ENCODE data around the gene CACNA1B. TPM values are rescaled to one million over a fixed set of nuclear protein-coding genes. Genes with fewer than 3 reads are reported as not detected.

CACNA1B gene
- total RNA-seq, 1 donor from 2014 or later, result 84.4 TPM

DNA sequence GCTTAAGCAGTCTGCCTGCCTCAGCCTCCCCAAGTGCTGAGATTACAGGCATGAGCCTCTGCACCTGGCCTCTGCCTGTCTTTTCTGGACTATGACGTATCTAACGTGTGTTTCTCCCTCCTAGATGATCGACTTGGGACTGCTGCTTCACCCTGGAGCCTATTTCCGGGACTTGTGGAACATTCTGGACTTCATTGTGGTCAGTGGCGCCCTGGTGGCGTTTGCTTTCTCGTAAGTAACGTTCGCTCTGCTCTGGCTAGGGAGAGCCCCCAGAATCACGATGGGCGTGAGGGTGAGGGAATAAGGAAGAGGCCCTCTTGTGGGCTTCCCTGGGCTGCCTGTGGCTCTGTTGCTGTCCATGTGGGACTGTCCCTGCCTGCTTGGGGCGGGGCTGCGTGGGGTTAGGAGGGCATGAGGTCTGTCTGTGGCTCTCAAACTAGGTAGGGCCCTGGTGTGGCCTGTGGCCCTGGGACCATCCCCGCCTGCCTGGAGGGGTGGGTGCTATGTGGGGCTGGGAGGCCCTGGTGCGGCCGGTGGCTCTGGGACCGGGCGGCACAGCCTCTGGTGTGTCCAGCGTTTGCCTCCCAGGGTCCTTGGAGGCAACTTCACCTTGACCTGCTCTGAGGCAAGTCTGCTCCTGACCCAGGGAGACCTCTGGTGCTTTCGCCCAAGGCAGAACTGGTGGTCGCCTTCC is 171.7 kb downstream of the CACNA1B start:
- TF ChIP-seq, protein P1, sequence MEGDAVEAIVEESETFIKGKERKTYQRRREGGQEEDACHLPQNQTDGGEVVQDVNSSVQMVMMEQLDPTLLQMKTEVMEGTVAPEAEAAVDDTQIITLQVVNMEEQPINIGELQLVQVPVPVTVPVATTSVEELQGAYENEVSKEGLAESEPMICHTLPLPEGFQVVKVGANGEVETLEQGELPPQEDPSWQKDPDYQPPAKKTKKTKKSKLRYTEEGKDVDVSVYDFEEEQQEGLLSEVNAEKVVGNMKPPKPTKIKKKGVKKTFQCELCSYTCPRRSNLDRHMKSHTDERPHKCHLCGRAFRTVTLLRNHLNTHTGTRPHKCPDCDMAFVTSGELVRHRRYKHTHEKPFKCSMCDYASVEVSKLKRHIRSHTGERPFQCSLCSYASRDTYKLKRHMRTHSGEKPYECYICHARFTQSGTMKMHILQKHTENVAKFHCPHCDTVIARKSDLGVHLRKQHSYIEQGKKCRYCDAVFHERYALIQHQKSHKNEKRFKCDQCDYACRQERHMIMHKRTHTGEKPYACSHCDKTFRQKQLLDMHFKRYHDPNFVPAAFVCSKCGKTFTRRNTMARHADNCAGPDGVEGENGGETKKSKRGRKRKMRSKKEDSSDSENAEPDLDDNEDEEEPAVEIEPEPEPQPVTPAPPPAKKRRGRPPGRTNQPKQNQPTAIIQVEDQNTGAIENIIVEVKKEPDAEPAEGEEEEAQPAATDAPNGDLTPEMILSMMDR (IDR thresholded peaks at IDR 0.05; ENCODE audit: partially characterized antibody, unreplicated experiment), result no peak
- no peak overlapping the region for H3K27ac Mint-ChIP-seq (ENCODE audit: unreplicated experiment)
- peaks cover 4% of the 10 kb centered on the region for H3K36me3 Mint-ChIP-seq (ENCODE audit: unreplicated experiment)
- H3K27me3 Mint-ChIP-seq (ENCODE audit: unreplicated experiment), result peaks cover 18% of the 10 kb centered on the region
- peaks cover 16% of the 10 kb centered on the region for H3K9me3 Mint-ChIP-seq (ENCODE audit: unreplicated experiment)
- no peak overlapping the region for H3K4me3 Mint-ChIP-seq (ENCODE audit: unreplicated experiment)
- DNase-seq, result no peak
- H3K4me1 Mint-ChIP-seq (ENCODE audit: low read depth, unreplicated experiment), result peaks cover 11% of the 10 kb centered on the region

DNA sequence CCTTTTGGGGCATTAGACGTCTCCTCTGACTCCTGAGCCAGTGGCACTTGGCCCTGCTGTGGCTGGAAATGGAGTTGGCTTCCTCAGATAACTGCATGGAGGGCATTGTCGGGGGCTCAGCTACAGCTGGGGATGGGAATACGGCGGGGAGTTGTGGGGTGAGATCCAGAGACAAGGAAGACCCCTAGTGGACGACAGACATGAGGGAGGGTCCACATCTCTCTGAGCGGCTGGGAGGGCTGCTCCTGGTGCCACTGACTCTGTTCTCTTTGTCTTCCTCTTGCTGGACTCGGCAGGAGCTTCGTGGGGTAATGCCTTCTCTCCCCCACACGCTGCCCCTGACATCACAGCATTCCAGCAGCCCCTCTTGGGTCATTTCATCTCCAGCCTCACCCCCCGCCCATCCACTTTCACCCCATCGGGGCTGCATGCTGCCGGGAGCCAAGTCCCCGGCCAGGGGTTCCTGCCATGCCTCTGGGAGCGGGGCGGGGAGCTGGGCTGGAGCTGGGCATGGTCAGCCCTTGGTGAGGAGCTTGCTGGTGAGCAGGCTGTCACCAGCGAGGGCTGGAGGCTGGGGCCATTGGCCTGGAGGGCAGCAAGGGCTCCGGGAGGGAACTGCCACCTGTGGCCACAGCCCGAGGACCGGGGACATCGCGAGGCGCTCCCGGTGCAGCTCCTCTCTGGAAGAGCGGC is 172.3 kb downstream of the CACNA1B start:
- Mint-ChIP-seq H3K36me3 (ENCODE audit: unreplicated experiment) (peaks cover 8% of the 10 kb centered on the region), H3K27ac (ENCODE audit: unreplicated experiment) (no peak overlapping the region), H3K9me3 (ENCODE audit: unreplicated experiment) (peaks cover 14% of the 10 kb centered on the region), H3K27me3 (ENCODE audit: unreplicated experiment) (peaks cover 16% of the 10 kb centered on the region), H3K4me3 (ENCODE audit: unreplicated experiment) (no peak overlapping the region), H3K4me1 (ENCODE audit: low read depth, unreplicated experiment) (peaks cover 11% of the 10 kb centered on the region)
- TF ChIP-seq, protein P1 (IDR thresholded peaks at IDR 0.05; ENCODE audit: partially characterized antibody, unreplicated experiment), result no peak
- no peak for DNase-seq

DNA sequence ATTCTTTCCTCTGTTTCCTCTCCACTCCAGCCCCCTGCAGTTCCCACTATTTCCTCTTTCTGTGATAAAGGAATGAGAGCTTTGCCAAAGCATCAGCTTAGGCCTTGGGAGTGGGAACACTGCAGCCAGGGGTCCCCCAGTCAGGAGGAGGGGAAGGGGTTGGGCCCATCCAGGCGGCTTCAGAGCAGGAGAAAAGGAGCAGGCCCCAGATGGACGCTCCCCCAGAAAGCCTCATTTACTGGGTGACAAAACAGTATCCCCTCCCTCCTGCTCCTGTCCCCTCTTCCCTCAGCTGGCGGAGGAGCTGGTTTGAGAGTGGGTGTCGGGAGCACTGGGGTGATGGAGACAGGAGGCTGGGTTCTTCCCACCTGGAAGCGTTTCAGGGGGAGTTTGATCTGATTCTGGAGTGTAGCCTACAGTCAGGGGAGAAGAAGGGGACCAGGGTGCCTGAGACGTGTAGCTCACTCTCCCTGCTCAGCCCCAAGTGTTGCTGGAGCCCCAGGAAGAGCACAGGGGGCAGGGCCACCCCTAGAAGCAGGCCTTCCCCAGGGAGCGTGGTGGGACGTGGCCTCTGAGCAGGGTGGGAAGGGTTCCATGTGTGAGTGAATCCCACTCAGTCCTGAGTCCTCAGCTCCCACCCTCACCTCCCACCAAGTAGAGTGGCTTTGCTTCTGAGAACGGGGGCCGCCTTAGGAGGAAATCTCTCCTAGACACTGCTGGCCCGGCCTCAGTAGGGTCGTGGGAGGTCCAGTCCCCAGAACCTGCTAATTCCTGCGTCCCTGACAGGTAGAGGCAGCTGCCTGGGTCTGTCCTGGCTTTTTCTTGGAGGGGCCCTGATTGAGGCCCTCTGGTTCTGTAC is 173.1 kb downstream of the CACNA1B start:
- H3K27me3 Mint-ChIP-seq (ENCODE audit: unreplicated experiment), result peaks cover 10% of the 10 kb centered on the region
- H3K4me3 Mint-ChIP-seq (ENCODE audit: unreplicated experiment), result no peak overlapping the region
- no peak overlapping the region for H3K27ac Mint-ChIP-seq (ENCODE audit: unreplicated experiment)
- no peak for DNase-seq
- H3K36me3 Mint-ChIP-seq (ENCODE audit: unreplicated experiment), result peaks cover 9% of the 10 kb centered on the region
- H3K4me1 Mint-ChIP-seq (ENCODE audit: low read depth, unreplicated experiment), result peaks cover 7% of the 10 kb centered on the region
- peaks cover 8% of the 10 kb centered on the region for H3K9me3 Mint-ChIP-seq (ENCODE audit: unreplicated experiment)
- TF ChIP-seq, protein P1 (IDR thresholded peaks at IDR 0.05; ENCODE audit: partially characterized antibody, unreplicated experiment), result no peak

DNA sequence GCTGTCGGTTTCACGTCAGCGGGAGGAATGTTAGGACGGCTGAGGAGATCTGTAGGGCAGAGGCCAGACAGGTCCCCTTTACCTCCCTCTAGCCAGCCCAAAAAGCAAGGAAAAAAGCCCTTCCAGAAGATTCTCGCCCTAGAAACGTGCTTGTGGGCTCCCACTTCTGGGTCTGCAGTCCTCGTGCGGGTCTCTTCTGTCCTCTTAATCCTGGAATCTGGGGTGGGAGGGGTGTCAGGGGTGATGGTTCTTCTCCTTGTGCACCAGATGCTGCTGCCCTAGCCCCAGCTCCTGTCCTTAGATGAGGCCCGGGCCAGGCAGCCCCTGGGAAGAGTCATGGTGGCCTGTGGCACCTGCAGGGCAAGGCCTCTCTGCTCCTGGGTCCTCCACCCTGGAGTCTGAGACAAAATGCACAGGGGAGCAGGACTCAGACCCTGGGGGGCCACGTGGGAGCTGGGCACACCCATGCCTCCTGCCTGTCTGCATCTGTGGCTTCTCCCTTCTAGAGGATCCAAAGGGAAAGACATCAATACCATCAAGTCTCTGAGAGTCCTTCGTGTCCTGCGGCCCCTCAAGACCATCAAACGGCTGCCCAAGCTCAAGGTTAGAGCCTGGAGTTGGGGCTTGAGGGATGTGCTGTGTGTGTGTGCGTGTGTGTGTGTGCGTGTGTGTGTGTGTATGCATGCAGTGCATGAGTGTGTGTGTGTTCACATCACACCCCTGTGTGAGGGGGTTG is 174.2 kb downstream of the CACNA1B start:
- no peak overlapping the region for H3K27ac Mint-ChIP-seq (ENCODE audit: unreplicated experiment)
- H3K9me3 Mint-ChIP-seq (ENCODE audit: unreplicated experiment), result peaks cover 5% of the 10 kb centered on the region
- DNase-seq, result no peak
- H3K4me3 Mint-ChIP-seq (ENCODE audit: unreplicated experiment), result no peak overlapping the region
- peaks cover 5% of the 10 kb centered on the region for H3K4me1 Mint-ChIP-seq (ENCODE audit: low read depth, unreplicated experiment)
- peaks cover 9% of the 10 kb centered on the region for H3K36me3 Mint-ChIP-seq (ENCODE audit: unreplicated experiment)
- H3K27me3 Mint-ChIP-seq (ENCODE audit: unreplicated experiment), result peaks cover 8% of the 10 kb centered on the region
- TF ChIP-seq, protein P1 (IDR thresholded peaks at IDR 0.05; ENCODE audit: partially characterized antibody, unreplicated experiment), result no peak

All from glutamatergic neuron (in vitro differentiated cells).